Body of pancreas (tissue), 4 donors: ENCODE data around the gene PPP6R3.

Experiments used
- POLR2A ChIP-seq, 3 donors: fragments of 450-650 bp; IDR thresholded peaks; one replicate each; pipeline ENCODE4 v1.6.1; 2016; ENCODE audit warnings: antibody characterized with exemption in 3 of 3, mild to moderate bottlenecking in 2 of 3
- TF ChIP-seq, protein P1 (sequence below), 7 experiments: fragments of 450-650 bp in 4 of 7; fragments of 200-600 bp in 3 of 7; sonication (generic) in 3 of 7; IDR thresholded peaks; one replicate each; pipeline ENCODE4 v1.5.1; 2016 to 2019; ENCODE audit warnings: antibody characterized with exemption in 7 of 7

DNA sequence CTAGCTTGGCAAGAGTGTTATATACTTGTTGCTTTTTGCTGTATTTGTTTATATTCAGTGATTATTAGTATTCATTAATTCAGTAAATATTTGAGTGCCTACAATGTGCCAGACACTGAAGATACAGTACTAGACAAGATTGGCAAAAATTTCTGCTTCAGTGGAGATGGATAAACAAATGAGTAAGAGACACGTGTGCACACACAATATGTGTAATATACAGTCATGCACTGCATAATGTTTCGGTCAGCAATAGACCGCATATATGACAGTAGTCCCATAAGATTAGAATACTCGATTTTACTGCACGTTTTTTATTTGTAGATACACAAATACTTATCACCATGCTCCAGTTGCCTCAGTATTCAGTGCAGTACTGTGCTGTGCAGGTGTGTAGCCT is 118.9 kb downstream of the PPP6R3 start:
- TF ChIP-seq, protein P1, sequence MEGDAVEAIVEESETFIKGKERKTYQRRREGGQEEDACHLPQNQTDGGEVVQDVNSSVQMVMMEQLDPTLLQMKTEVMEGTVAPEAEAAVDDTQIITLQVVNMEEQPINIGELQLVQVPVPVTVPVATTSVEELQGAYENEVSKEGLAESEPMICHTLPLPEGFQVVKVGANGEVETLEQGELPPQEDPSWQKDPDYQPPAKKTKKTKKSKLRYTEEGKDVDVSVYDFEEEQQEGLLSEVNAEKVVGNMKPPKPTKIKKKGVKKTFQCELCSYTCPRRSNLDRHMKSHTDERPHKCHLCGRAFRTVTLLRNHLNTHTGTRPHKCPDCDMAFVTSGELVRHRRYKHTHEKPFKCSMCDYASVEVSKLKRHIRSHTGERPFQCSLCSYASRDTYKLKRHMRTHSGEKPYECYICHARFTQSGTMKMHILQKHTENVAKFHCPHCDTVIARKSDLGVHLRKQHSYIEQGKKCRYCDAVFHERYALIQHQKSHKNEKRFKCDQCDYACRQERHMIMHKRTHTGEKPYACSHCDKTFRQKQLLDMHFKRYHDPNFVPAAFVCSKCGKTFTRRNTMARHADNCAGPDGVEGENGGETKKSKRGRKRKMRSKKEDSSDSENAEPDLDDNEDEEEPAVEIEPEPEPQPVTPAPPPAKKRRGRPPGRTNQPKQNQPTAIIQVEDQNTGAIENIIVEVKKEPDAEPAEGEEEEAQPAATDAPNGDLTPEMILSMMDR (IDR thresholded peaks at IDR 0.05): no peak
- no peak for TF ChIP-seq POLR2A (IDR thresholded peaks at IDR 0.05)
